Measurements from ENCODE around the gene TM9SF2.

The TM9SF2 gene

GRCh38 chr13:99563404-99563803 is 62.1 kb downstream of the TM9SF2 start:
- peaks cover 4 to 26% of the 10 kb centered on the region in 2 experiments for H3K36me3 ChIP-seq (ENCODE audit: control insufficient read depth in 2 of 2, insufficient read depth in 1 of 2, low read length in 2 of 2)
- no peaks in the 10 kb centered on the region for H3K9me3 ChIP-seq (ENCODE audit: control insufficient read depth, insufficient read depth, low read depth, low read length)
- H3K4me1 ChIP-seq (ENCODE audit: control insufficient read depth, insufficient read depth, low read length): no peaks in the 10 kb centered on the region
- ChIA-PET POLR2A (no interaction called here), CTCF (no interaction called here)
- H3K27ac ChIP-seq (ENCODE audit: extremely low read depth, low read depth, low read length): no peak overlapping the region
- no peak for TF ChIP-seq ZNF843 (tag by site-specific recombination; IDR thresholded peaks at IDR 0.05)
- no peak for TF ChIP-seq ZIC2 (tag by site-specific recombination; IDR thresholded peaks at IDR 0.05)
- TF ChIP-seq ZNF416 (tag by site-specific recombination; IDR thresholded peaks at IDR 0.05): no peak
- TF ChIP-seq ZNF791 (tag by site-specific recombination; IDR thresholded peaks at IDR 0.05): no peak
- no peak for TF ChIP-seq REPIN1 (tag by site-specific recombination; IDR thresholded peaks at IDR 0.05; ENCODE audit: low read depth)
- no peak for TF ChIP-seq SCRT1 (tag by site-specific recombination; IDR thresholded peaks at IDR 0.05; ENCODE audit: borderline replicate concordance)
- TF ChIP-seq TRIM28 (IDR thresholded peaks at IDR 0.05; ENCODE audit: borderline replicate concordance, low read length): no peak
- no peak for TF ChIP-seq ZNF776 (tag by site-specific recombination; IDR thresholded peaks at IDR 0.05; ENCODE audit: borderline replicate concordance)
- no peak for TF ChIP-seq PRDM6 (tag by site-specific recombination; IDR thresholded peaks at IDR 0.05)
- TF ChIP-seq ZNF184 (tag by site-specific recombination; IDR thresholded peaks at IDR 0.05): no peak
- TF ChIP-seq ZNF140 (tag by site-specific recombination; IDR thresholded peaks at IDR 0.05): no peak
- no peak for TF ChIP-seq ZSCAN23 (tag by site-specific recombination; IDR thresholded peaks at IDR 0.05)
- H3K4me3 ChIP-seq (ENCODE audit: low read depth, low read length): no peak overlapping the region

DNA sequence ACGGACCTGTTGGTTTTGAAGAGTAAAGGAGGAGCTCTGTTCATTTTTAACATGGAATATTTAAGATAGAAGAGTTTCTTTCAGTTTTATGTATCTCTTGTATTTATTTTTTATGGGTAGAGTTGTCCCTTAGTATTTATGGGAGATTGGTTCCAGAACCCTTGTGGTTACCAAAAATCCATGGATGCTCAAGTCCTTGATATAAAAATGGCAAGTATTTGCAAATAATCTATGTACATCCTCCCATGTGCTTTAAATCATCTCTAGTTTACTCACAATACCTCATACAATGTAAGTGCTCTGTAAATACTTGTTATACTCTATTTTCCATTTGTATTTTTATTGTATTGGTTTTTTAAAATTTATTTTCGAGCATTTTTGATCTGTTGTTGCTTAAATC is 63.1 kb downstream of the TM9SF2 start:
- H3K4me3 ChIP-seq (ENCODE audit: low read depth, low read length): no peak overlapping the region
- peaks cover 4 to 23% of the 10 kb centered on the region in 2 experiments for H3K36me3 ChIP-seq (ENCODE audit: control insufficient read depth in 2 of 2, insufficient read depth in 1 of 2, low read length in 2 of 2)
- H3K4me1 ChIP-seq (ENCODE audit: control insufficient read depth, insufficient read depth, low read length): no peaks in the 10 kb centered on the region
- POLR2A ChIA-PET: no interaction called here
- CTCF ChIA-PET: no interaction called here
- TF ChIP-seq, protein P1, sequence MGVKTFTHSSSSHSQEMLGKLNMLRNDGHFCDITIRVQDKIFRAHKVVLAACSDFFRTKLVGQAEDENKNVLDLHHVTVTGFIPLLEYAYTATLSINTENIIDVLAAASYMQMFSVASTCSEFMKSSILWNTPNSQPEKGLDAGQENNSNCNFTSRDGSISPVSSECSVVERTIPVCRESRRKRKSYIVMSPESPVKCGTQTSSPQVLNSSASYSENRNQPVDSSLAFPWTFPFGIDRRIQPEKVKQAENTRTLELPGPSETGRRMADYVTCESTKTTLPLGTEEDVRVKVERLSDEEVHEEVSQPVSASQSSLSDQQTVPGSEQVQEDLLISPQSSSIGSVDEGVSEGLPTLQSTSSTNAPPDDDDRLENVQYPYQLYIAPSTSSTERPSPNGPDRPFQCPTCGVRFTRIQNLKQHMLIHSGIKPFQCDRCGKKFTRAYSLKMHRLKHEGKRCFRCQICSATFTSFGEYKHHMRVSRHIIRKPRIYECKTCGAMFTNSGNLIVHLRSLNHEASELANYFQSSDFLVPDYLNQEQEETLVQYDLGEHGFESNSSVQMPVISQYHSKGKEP (tag by site-specific recombination; IDR thresholded peaks at IDR 0.05): no peak
- TF ChIP-seq ZBTB49 (tag by site-specific recombination; IDR thresholded peaks at IDR 0.05; ENCODE audit: low read depth) (no peak), ZNF571 (tag by site-specific recombination; IDR thresholded peaks at IDR 0.05) (no peak), ZBTB8A (tag by site-specific recombination; IDR thresholded peaks at IDR 0.05) (no peak), ZNF621 (tag by site-specific recombination; IDR thresholded peaks at IDR 0.05) (no peak)
- TF ChIP-seq, protein P2, sequence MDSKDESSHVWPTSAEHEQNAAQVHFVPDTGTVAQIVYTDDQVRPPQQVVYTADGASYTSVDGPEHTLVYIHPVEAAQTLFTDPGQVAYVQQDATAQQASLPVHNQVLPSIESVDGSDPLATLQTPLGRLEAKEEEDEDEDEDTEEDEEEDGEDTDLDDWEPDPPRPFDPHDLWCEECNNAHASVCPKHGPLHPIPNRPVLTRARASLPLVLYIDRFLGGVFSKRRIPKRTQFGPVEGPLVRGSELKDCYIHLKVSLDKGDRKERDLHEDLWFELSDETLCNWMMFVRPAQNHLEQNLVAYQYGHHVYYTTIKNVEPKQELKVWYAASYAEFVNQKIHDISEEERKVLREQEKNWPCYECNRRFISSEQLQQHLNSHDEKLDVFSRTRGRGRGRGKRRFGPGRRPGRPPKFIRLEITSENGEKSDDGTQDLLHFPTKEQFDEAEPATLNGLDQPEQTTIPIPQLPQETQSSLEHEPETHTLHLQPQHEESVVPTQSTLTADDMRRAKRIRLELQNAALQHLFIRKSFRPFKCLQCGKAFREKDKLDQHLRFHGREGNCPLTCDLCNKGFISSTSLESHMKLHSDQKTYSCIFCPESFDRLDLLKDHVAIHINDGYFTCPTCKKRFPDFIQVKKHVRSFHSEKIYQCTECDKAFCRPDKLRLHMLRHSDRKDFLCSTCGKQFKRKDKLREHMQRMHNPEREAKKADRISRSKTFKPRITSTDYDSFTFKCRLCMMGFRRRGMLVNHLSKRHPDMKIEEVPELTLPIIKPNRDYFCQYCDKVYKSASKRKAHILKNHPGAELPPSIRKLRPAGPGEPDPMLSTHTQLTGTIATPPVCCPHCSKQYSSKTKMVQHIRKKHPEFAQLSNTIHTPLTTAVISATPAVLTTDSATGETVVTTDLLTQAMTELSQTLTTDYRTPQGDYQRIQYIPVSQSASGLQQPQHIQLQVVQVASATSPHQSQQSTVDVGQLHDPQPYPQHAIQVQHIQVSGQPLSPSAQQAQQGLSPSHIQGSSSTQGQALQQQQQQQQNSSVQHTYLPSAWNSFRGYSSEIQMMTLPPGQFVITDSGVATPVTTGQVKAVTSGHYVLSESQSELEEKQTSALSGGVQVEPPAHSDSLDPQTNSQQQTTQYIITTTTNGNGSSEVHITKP (tag by site-specific recombination; IDR thresholded peaks at IDR 0.05): no peak
- no peak overlapping the region for H3K27ac ChIP-seq (ENCODE audit: extremely low read depth, low read depth, low read length)
- no peaks in the 10 kb centered on the region for H3K9me3 ChIP-seq (ENCODE audit: control insufficient read depth, insufficient read depth, low read depth, low read length)
